ENCODE results near the gene LRMDA.
"Not testable (repeated sequence)": the region's sequence is repeated elsewhere in the genome, so short reads cannot be mapped to it uniquely, and the experiment has no call there.

LRMDA gene

DNA sequence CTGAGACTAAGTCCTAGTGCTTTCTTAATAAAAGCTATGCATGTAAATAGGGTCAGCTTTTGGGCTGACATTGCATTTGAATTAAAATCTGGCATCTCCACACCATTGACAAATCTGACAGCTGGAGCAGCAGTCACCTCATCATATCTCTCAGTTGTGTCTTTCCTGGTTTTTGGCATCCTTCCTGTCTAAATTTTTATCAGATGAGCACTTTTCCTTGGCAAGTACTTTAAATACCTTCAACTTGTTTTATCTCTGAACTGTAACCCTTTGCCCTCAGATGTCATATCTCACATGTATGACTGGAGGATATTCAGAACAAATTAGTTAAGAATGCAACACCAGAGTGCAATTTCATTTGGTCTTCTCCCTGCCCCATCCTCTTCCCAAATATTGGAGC, 1066.2 kb downstream of the LRMDA start:
- no peak for DNase-seq (ENCODE audit: low read depth)

GRCh38 chr10:76504823-76505222, 1073.4 kb downstream of the LRMDA start:
- no peak for DNase-seq (ENCODE audit: low read depth)

GRCh38 chr10:76509446-76509845, 1078.0 kb downstream of the LRMDA start:
- no peak for DNase-seq (ENCODE audit: low read depth)

DNA sequence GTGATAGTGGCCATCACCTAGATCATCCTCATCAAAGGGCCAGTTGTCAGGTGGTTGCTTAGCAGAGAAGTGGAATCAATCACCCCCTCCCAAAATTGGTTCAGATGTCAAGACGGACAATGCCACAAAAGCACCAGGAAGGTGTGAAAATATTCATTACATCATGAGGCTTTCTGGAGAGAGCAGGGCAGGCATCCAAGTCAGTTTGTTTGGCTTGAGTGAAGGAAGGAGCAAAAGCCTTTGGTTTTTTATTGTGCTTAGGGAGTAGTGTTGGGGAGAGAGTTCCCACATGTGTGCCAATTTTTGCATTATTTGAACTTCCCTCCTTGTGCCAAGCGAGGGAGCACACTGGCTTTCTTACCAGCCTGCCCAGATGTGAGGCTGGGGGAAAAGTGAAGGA, 1082.9 kb downstream of the LRMDA start:
- DNase-seq (ENCODE audit: low read depth) = no peak

DNA sequence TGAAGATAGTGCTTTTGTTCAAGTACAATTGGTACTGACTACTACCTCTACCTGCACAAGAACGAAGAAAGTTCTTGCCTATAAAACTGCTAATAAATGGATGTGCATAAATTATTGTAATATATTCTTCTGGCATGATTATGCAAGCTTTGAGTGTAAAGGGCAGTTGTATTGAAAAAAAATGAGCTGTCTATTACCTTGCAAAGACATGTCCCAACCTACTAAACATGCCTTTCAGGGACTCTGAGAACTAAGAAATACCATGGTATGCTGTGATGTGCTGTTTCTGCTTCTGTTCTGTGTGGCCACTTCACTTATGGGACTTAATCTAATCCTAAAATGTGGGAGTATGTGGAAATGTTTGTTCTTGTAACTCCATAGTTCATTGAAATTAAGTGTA, 1083.4 kb downstream of the LRMDA start:
- no peak for DNase-seq (ENCODE audit: low read depth)

- DNase-seq (ENCODE audit: low read depth) = no peak
Observed at GRCh38 chr10:76522547-76522946, 1091.1 kb downstream of the LRMDA start.

DNA sequence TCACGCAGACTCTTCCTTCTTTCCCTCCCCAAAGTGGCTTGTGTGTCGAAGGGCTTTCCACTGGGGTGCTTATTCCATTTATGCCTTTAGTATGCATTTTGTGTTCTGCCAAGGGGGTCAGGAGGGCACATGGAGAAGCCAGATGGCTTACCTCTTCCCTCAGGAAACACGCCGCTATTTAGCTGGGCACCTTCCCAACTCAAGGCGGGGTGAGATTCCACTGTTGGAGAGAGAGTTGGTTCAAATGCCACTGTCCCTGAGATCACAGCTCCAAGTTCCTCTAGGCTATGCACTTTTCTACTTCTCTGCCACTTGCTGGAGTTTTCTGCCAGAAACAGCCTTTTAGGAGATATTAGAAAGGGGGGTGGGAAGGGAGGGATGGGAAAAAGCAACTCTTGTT, 1091.8 kb downstream of the LRMDA start:
- DNase-seq (ENCODE audit: low read depth) = no peak

DNA sequence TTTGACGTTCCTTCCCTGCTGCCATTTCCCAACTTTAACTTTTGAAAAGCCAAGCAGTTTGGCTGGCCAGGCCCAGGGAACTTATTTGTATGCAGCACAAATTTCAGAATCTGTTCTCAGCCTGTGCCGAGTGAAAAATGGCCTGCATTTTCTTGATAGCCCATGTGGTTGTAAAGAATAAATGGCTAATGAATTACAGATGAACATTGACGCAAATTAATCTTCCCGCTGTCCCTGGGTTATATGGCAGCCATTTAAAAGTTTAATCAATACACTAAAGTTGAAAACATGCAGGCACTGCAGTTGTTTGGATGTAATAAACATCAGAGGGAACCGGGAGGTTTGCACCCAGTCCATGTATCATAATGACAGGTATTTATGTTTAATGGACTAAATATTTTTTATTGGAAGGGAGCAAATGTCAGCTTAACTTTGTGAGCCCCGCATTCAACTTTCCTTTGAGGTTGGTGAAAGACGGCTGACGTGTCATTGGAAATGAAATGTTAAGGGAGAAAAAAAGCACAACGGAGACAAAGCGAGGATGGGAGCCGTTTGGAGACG, 1092.4 kb downstream of the LRMDA start:
- DNase-seq (ENCODE audit: low read depth) = no peak

GRCh38 chr10:76526833-76527232, 1095.4 kb downstream of the LRMDA start:
- not testable (repeated sequence) for DNase-seq (ENCODE audit: low read depth)

DNA sequence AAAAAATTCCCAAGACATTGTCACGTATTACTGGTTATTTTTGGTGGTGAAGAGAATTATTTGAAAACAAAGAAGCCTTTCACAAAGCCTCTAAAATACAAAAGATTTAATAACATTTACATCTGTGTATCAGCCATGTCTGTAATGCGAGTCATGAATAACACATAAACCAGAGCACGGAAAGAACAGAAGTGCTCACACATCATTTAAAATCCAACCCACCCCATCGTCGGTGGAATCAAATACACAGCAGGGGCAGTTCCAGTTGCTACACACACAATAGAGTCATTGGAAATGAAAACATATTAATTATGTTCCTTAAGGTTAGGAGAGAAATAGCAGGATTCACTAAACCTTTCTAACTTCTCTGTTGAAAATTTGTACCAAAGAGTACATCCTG, 1108.9 kb downstream of the LRMDA start:
- DNase-seq (ENCODE audit: low read depth) = no peak

- no peak for DNase-seq (ENCODE audit: low read depth)
Observed at GRCh38 chr10:76540786-76541185, 1109.4 kb downstream of the LRMDA start.

DNA sequence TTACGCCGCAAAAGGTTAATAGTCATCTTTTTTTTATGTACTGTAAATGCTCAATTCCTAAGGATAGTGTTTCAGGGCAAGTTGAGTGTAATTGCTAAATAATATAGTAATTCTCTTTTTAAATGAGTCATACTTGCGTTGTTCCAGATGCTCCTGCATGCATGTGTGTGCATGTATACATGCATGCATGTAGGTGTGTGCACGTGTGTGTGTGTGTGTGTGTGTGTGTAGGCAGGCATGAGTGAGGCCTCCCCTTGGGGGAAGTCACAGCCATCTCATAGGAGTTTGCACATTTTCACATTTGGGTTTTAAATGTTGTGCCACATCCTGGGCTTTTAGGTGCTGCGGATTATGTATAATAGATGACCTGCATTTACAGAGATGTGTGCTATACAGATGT, 1110.4 kb downstream of the LRMDA start:
- no peak for DNase-seq (ENCODE audit: low read depth)

GRCh38 chr10:76542307-76542930, 1111.0 kb downstream of the LRMDA start:
- no peak for DNase-seq (ENCODE audit: low read depth)

DNA sequence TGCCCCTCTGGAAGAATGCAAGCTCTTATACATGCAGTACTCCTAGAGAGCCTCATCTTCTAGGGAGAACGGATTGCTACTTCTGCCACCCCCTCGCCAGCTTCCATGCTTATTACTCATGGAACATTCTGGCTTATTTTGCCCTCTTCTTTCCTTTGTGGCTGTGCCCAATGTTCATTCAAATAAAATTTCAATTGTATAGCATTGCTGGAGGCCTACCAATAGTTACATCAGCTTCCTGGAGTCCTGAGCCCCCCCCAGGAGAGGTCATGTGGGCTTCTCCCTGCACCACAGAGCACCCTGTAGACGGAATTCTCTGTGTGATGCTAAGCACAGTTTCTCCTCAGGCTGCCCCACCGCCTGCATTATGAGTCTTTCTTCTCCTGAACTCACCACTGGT, 1112.2 kb downstream of the LRMDA start:
- DNase-seq (ENCODE audit: low read depth) = no peak

- DNase-seq (ENCODE audit: low read depth) = no peak
Observed at GRCh38 chr10:76544789-76545188, 1113.4 kb downstream of the LRMDA start.

- no peak for DNase-seq (ENCODE audit: low read depth)
Observed at GRCh38 chr10:76546411-76546810, 1115.0 kb downstream of the LRMDA start.

DNA sequence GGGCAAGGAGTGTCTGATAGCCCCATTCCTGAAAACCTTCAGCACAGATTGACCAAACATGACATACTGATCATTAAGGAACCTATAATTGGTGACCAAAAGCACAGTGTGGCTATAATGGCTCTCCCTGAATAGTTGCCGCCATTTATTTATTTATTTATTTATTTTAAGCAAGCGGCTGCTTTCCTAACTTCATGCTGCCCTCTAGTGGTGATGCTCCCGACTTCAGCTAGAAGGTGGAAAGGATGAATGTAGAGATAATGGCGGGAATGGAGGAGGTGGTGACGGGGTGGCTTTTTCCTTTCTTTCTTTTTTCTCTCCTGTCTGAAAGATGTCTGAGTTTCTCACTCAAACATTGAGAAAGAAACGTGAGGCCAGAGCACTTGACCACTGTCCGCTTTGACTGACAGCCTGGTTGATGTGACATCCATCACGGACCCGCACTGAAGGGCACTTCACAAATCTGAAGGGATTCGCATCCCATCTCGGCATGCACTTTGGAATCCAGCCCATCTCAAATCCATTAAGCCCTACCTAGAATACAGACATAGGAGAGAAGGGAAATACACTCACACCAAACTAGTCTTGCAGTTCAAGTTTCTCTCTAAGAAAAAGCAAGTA, 1116.0 kb downstream of the LRMDA start:
- peak; percentile 4 for DNase-seq (ENCODE audit: low read depth)

DNA sequence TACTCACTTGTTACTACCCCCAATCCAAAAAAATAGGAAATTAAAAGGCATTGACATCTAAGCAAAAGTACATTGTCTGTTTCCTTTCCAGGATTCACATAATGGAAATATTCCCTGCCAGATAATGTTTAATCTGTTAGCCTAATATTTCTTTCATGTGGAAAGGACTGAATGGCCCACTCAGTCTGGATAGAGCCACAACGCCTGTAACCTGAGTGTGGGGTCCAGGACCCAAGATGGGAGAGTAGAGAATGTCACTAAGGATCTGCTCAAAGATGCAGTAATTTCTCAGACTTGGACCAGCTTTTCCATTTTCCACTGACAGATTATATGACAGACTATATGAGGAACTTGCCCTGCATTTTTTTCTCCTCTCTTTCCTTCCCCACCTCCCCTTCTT, 1117.3 kb downstream of the LRMDA start:
- DNase-seq (ENCODE audit: low read depth) = no peak

DNA sequence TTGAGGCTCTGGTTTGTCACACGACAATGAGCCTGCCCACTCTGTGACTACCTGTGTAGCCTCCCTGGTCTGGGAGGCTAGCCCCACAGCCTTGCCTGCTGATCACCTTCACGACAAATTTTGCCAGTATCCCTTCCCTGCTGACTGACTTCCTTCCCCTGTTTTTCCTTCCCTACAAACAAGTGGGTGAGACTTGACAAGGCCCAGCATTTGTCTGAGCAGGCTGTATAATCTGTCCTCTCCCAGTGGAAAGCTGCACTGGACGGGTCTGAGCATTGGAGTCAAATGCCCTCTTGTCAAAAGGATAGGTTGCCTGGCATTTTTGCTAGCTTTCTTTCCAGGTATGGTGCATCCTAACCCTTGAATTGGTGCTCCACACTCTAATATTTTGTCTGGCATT, 1117.7 kb downstream of the LRMDA start:
- DNase-seq (ENCODE audit: low read depth) = no peak

GRCh38 chr10:76550806-76551205, 1119.4 kb downstream of the LRMDA start:
- DNase-seq (ENCODE audit: low read depth) = no peak

GRCh38 chr10:76552091-76552873, 1120.9 kb downstream of the LRMDA start:
- DNase-seq (ENCODE audit: low read depth) = no peak

- no peak for DNase-seq (ENCODE audit: low read depth)
Observed at GRCh38 chr10:76553263-76554032, 1122.0 kb downstream of the LRMDA start.

All from stimulated activated CD4-positive, alpha-beta T cell treated with anti-CD3 and anti-CD28 coated beads, Interleukin-2, amount 100 ng/mL, for 4 hours (primary cell).